Lung (tissue), 12 donors: ENCODE data around the gene PMF1. TPM values are rescaled to one million over a fixed set of nuclear protein-coding genes. Genes with fewer than 3 reads are reported as not detected.

Source experiments
- ATAC-seq: fragments of 200-7000 bp; cut with Tn5 transposase; one replicate; pipeline ENCODE4 v1.9.1; 2020; ENCODE audit warnings: moderate number of reproducible peaks; ENCODE audit not compliant: insufficient read depth, low FRiP score
- DNase-seq, 3 donors: peaks; one replicate each; pipeline ENCODE4 v3.0.0-alpha.2; 2013 to 2017
- H3K27ac ChIP-seq, 2 donors: one replicate each; pipeline ENCODE4 v1.5.1; 2013; ENCODE audit warnings: mild to moderate bottlenecking in 2 of 2, moderate library complexity in 2 of 2, control low read depth in 1 of 2, inconsistent platforms in 1 of 2, low read depth in 1 of 2, low read length in 1 of 2
- H3K27me3 ChIP-seq, 3 donors: one replicate each; pipeline ENCODE4 v1.5.1; 2013; ENCODE audit warnings: low read length in 2 of 3; ENCODE audit not compliant: control insufficient read depth in 3 of 3, insufficient read depth in 3 of 3
- H3K36me3 ChIP-seq, 4 donors: one replicate each; pipeline ENCODE4 v1.5.1; 2013; ENCODE audit warnings: low read length in 4 of 4, mild to moderate bottlenecking in 1 of 4, moderate library complexity in 1 of 4; ENCODE audit not compliant: control insufficient read depth in 4 of 4, insufficient read depth in 4 of 4
- H3K4me1 ChIP-seq, 5 donors: one replicate each; pipeline ENCODE4 v1.5.1; 2013; ENCODE audit warnings: low read length in 5 of 5, mild to moderate bottlenecking in 2 of 5, moderate library complexity in 1 of 5; ENCODE audit not compliant: control insufficient read depth in 5 of 5, insufficient read depth in 5 of 5
- H3K4me3 ChIP-seq: one replicate; pipeline ENCODE4 v1.5.1; 2013; ENCODE audit warnings: mild to moderate bottlenecking, control low read depth, moderate library complexity
- H3K9ac ChIP-seq, 2 donors: one replicate each; pipeline ENCODE4 v1.5.1; 2013; ENCODE audit warnings: low read length in 2 of 2, control low read depth in 1 of 2; ENCODE audit not compliant: insufficient read depth in 1 of 2
- H3K9me3 ChIP-seq, 4 donors: one replicate each; pipeline ENCODE4 v1.5.1; 2013; ENCODE audit warnings: low read length in 3 of 4, mild to moderate bottlenecking in 1 of 4, moderate library complexity in 1 of 4; ENCODE audit not compliant: control insufficient read depth in 4 of 4, insufficient read depth in 3 of 4
- WGBS, 2 donors: extraction: QIAGEN DNeasy Blood & Tissue Kit; methylation state at CpG; one replicate each; pipeline ENCODE4 v1.1.7; 2013; 5-methylcytosine and 5-hydroxymethylcytosine counted together
- polyA plus RNA-seq, 2 donors: library from polyadenylated mRNA; stranded (reverse); fragments of 200-250 nt; gene quantifications; one replicate each; pipeline ENCODE4 v1.2.1, GENCODE V29; 2013
- total RNA-seq, 2 donors: library from RNA; depleted of rRNA in 1 of 2; stranded (reverse); fragments of >200 nt in 1 of 2; gene quantifications; one replicate each; pipeline ENCODE4 v1.2.1, GENCODE V29; 2014 to 2021
- TF ChIP-seq, protein P1 (sequence below): IDR thresholded peaks from 2 replicates; pipeline ENCODE4 v1.5.1; 2012; ENCODE audit warnings: mild to moderate bottlenecking; ENCODE audit errors: control extremely low read depth, extremely low read depth
- donor health status: control.
- donor health status: control.
- donor health status: Bipolar disorder and iron deficiency.
- donor health status: healthy.
- donor health status: DM: yes; HTN: yes; CAD: no.

Gene PMF1
- total and polyA plus RNA-seq, 4 donors = 60.0 to 144 (median 64.7) TPM

DNA sequence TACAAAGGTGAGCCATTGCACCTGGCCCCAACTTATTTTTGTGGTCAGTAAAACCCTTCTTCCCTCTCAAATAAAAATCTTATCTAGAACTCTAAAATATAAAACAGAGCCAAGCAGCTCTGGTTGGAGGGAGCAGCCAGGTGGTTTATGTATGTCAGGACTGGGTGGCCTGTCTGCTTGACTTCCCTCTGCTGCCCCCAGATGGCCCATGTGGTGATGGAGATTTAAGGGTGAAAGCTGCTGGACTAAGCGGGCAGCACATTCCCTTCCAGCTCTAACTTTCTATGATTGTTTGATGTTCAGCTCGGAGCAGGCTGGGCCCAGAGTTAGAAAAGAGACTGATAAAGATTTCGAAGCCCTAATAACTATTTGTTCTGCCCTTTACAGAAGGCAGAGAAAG lies 47.0 kb downstream of the PMF1 start:
- Histone ChIP-seq H3K4me1 (no peaks in the 10 kb centered on the region), H3K9ac (no peak overlapping the region), H3K36me3 (peaks cover 31 to 68% (median 45%) of the 10 kb centered on the region in 4 donors), H3K9me3 (no peaks in the 10 kb centered on the region), H3K27me3 (no peaks in the 10 kb centered on the region), H3K27ac (no peak overlapping the region), H3K4me3 (no peak overlapping the region)
- ATAC-seq (no peak), DNase-seq (no peak)
- TF ChIP-seq, protein P1, sequence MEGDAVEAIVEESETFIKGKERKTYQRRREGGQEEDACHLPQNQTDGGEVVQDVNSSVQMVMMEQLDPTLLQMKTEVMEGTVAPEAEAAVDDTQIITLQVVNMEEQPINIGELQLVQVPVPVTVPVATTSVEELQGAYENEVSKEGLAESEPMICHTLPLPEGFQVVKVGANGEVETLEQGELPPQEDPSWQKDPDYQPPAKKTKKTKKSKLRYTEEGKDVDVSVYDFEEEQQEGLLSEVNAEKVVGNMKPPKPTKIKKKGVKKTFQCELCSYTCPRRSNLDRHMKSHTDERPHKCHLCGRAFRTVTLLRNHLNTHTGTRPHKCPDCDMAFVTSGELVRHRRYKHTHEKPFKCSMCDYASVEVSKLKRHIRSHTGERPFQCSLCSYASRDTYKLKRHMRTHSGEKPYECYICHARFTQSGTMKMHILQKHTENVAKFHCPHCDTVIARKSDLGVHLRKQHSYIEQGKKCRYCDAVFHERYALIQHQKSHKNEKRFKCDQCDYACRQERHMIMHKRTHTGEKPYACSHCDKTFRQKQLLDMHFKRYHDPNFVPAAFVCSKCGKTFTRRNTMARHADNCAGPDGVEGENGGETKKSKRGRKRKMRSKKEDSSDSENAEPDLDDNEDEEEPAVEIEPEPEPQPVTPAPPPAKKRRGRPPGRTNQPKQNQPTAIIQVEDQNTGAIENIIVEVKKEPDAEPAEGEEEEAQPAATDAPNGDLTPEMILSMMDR = no peak
- WGBS, 2 donors = 82 to 87% methylated on average over 3 of the region's 3 CpGs

DNA sequence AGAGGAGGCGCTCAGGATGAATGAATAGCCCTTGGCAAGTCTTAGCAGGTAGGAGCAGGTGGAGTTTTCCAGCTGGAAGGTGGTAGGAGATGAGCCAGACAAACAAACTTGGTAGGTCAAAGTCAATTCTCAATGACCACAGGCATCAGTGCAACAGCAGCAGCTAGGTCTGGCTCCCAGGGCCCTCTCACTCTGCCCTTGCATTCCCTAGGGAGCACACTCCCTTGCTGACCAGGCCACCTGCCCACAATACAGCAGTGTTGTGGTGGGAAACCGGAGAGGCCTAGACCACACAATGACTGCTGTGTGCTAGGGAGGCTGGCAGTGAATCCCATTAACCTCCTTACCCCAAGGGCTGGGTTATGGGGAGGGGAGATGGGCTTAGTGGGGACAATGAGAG lies 48.1 kb downstream of the PMF1 start:
- ATAC-seq (no peak), DNase-seq (no peak)
- H3K4me3 ChIP-seq = no peak overlapping the region
- peaks cover 38 to 74% (median 50%) of the 10 kb centered on the region in 4 donors for H3K36me3 ChIP-seq
- no peaks in the 10 kb centered on the region for H3K4me1 ChIP-seq
- TF ChIP-seq, protein P1 = no peak
- 90 to 99% methylated on average over 2 of the region's 2 CpGs for WGBS, 2 donors
- no peaks in the 10 kb centered on the region for H3K27me3 ChIP-seq
- peak overlapping the region in 1 of 2 donors; percentile 6 for H3K27ac ChIP-seq
- H3K9ac ChIP-seq = no peak overlapping the region
- H3K9me3 ChIP-seq = no peaks in the 10 kb centered on the region

DNA sequence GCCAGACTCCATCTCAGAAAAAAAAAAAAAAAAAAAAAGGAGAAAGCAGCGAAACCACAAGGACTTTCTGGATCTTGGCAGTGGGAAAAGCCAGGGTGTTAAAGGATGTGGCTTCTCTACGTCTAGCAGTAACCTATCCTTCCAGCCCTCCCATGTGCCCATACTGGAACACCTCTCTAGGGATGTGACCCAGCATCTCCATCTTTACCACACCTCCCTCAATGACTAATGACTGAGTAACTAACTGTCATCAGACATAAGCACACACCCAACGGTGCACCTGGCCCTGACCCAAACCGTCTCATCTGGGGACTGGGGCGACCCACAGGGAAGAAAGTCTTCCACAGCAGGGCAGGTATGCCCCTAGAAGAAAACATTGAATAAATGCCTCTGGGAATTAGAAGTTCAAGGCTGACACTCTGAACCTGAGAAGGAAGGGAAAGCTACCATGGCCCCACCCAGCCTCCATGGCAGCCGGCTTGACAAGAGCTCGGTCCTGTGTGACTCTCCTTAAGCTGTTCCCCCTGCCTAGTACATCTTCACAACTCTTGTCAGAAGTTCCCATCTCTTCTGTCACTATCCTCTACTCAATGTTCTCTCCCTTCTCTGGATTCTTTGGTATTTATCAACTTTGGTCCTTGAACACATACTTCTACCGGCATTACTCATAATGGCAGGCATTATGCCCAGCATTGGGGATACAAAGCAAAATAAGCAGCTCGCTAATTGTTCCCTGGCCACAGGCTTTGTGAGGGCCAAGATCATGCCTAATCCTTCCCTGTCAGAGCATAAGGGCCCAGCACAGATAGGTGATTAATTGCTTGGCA lies 49.9 kb downstream of the PMF1 start:
- H3K4me1 ChIP-seq = no peaks in the 10 kb centered on the region
- no peaks in the 10 kb centered on the region for H3K9me3 ChIP-seq
- DNase-seq (no peak), ATAC-seq (no peak)
- no peak overlapping the region for H3K9ac ChIP-seq
- no peak overlapping the region for H3K4me3 ChIP-seq
- H3K36me3 ChIP-seq = peaks cover 34 to 77% (median 61%) of the 10 kb centered on the region in 4 donors
- WGBS, 2 donors = 89 to 91% methylated on average over 9 of the region's 9 CpGs
- peak overlapping the region in 1 of 2 donors; percentile 0 for H3K27ac ChIP-seq
- no peaks in the 10 kb centered on the region for H3K27me3 ChIP-seq
- TF ChIP-seq, protein P1 = no peak

DNA sequence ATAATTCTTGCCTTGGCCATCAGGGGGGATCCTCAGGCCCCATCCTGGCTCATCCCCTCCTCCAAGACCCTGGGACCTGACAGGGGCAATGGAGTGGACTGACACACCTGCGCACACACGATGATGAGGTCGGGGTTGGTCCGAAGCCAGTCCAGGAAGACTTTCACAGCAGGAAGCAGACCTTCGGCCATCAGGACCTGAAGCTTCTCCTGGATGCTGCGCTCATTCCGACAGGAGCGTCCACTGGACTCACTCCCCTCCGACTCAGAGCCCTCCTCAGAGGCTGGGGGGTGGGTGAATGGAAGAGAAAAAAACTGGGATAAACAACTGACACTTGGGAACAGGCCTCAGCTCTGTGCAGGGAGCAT lies 50.5 kb downstream of the PMF1 start:
- TF ChIP-seq, protein P1 = no peak
- Histone ChIP-seq H3K36me3 (peaks cover 34 to 77% (median 60%) of the 10 kb centered on the region in 4 donors), H3K27ac (peak overlapping the region in 1 of 2 donors; percentile 0), H3K4me1 (no peaks in the 10 kb centered on the region), H3K27me3 (no peaks in the 10 kb centered on the region), H3K4me3 (no peak overlapping the region), H3K9ac (no peak overlapping the region), H3K9me3 (no peaks in the 10 kb centered on the region)
- DNase-seq (no peak), ATAC-seq (no peak)
- WGBS, 2 donors = 88 to 97% methylated on average over 9 of the region's 9 CpGs
